Cardiac muscle cell (in vitro differentiated cells and primary cell): Measurements from ENCODE around the gene TMPRSS6. TPM values are rescaled to one million over a fixed set of nuclear protein-coding genes. Genes with fewer than 3 reads are reported as not detected.

ENCODE experiments used
- DNase-seq, 2 donors: peaks; one replicate each; pipeline versions ENCODE4 v3.0.0 to v3.0.0-alpha.2; 2010 to 2017; ENCODE audit warnings: low read depth in 1 of 2, low spot score in 1 of 2
- H3K27ac ChIP-seq: fragments of 200-600 bp; sonication (generic); 2 replicates; pipeline ENCODE4 v1.5.1; 2016
- H3K27me3 ChIP-seq: fragments of 200-600 bp; sonication (generic); 2 replicates; pipeline ENCODE4 v1.6.0; 2016; ENCODE audit warnings: control low read depth
- H3K36me3 ChIP-seq: fragments of 200-600 bp; sonication (generic); 2 replicates; pipeline ENCODE4 v1.5.1; 2016; ENCODE audit warnings: control low read depth
- H3K4me1 ChIP-seq: fragments of 200-600 bp; sonication (generic); 2 replicates; pipeline ENCODE4 v1.8.1; 2017; ENCODE audit warnings: low read depth, mild to moderate bottlenecking, mixed run types
- H3K4me3 ChIP-seq: fragments of 200-600 bp; sonication (generic); 2 replicates; pipeline ENCODE4 v1.5.1; 2016; ENCODE audit warnings: mild to moderate bottlenecking
- H3K9me3 ChIP-seq: fragments of 200-600 bp; sonication (generic); 2 replicates; pipeline ENCODE4 v1.5.1; 2017; ENCODE audit warnings: low read depth, mild to moderate bottlenecking, control low read depth
- polyA plus RNA-seq: library from polyadenylated mRNA; unstranded; fragments of >200 nt; fragmentation: Nextera tagmentation; extraction: Ambion mirVana; gene quantifications from 2 replicates; pipeline ENCODE4 v1.2.1, GENCODE V29; 2016
- total RNA-seq: library from RNA; depleted of rRNA; stranded (reverse); fragments of >200 nt; gene quantifications from 2 replicates; pipeline ENCODE4 v1.2.3, GENCODE V29; 2016
- TF ChIP-seq, protein P1 (sequence below): IDR thresholded peaks from 2 replicates; pipeline ENCODE4 v1.5.1; 2012; ENCODE audit warnings: low read depth, mild to moderate bottlenecking, low read length

Gene TMPRSS6
- total and polyA plus RNA-seq, 2 experiments from 2014 or later, result 0.11 TPM; not detected in 1

DNA sequence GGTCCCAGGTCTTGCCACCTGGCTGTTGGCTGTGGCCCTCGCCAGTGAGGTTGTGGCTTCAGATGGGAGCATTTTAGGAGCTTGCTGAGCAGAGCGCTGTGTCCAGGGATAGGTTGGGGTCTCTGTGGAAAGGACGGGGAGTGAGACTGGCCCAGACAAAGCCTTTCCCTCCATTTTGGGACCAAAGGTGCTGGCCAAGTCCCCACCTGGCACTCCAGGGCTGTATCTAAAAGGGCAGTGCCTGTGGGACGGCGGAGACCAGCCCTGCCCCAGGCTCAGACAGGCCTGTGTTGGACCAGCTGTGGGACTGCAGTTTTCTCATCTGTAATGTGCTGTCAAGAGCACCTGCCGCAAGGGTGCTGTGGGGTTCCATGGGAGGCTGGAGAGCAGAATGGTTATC, 62.9 kb downstream of the TMPRSS6 start:
- DNase-seq, result no peak
- H3K27me3 ChIP-seq, result no peaks in the 10 kb centered on the region
- no peaks in the 10 kb centered on the region for H3K4me1 ChIP-seq
- no peak overlapping the region for H3K4me3 ChIP-seq
- H3K36me3 ChIP-seq, result no peaks in the 10 kb centered on the region
- H3K27ac ChIP-seq, result no peak overlapping the region
- TF ChIP-seq, protein P1, sequence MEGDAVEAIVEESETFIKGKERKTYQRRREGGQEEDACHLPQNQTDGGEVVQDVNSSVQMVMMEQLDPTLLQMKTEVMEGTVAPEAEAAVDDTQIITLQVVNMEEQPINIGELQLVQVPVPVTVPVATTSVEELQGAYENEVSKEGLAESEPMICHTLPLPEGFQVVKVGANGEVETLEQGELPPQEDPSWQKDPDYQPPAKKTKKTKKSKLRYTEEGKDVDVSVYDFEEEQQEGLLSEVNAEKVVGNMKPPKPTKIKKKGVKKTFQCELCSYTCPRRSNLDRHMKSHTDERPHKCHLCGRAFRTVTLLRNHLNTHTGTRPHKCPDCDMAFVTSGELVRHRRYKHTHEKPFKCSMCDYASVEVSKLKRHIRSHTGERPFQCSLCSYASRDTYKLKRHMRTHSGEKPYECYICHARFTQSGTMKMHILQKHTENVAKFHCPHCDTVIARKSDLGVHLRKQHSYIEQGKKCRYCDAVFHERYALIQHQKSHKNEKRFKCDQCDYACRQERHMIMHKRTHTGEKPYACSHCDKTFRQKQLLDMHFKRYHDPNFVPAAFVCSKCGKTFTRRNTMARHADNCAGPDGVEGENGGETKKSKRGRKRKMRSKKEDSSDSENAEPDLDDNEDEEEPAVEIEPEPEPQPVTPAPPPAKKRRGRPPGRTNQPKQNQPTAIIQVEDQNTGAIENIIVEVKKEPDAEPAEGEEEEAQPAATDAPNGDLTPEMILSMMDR, result no peak
- H3K9me3 ChIP-seq, result no peaks in the 10 kb centered on the region

DNA sequence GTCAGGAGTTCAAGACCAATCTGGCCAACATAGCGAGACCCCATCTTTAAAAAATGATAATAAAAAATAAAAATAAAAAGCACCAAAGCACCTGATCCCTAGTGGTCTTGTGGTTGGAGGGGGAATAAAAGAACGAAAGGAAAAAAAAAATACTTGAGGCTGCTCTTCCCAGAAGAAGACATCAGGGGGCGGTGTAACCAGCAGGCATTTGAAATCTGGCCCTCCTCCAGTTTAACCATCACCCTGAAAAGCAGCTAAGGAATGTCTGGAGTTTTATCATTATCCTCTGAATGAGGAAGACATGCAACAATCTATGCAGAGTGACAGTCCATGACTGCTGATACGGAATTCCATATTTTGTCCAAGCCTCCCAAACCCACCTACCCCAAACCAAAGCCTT, 63.6 kb downstream of the TMPRSS6 start:
- Histone ChIP-seq H3K4me3 (no peak overlapping the region), H3K4me1 (no peaks in the 10 kb centered on the region), H3K27me3 (no peaks in the 10 kb centered on the region), H3K36me3 (no peaks in the 10 kb centered on the region), H3K9me3 (no peaks in the 10 kb centered on the region), H3K27ac (no peak overlapping the region)
- TF ChIP-seq, protein P1, result peak; percentile 79
- peak; percentile 25 to 72 for DNase-seq

DNA sequence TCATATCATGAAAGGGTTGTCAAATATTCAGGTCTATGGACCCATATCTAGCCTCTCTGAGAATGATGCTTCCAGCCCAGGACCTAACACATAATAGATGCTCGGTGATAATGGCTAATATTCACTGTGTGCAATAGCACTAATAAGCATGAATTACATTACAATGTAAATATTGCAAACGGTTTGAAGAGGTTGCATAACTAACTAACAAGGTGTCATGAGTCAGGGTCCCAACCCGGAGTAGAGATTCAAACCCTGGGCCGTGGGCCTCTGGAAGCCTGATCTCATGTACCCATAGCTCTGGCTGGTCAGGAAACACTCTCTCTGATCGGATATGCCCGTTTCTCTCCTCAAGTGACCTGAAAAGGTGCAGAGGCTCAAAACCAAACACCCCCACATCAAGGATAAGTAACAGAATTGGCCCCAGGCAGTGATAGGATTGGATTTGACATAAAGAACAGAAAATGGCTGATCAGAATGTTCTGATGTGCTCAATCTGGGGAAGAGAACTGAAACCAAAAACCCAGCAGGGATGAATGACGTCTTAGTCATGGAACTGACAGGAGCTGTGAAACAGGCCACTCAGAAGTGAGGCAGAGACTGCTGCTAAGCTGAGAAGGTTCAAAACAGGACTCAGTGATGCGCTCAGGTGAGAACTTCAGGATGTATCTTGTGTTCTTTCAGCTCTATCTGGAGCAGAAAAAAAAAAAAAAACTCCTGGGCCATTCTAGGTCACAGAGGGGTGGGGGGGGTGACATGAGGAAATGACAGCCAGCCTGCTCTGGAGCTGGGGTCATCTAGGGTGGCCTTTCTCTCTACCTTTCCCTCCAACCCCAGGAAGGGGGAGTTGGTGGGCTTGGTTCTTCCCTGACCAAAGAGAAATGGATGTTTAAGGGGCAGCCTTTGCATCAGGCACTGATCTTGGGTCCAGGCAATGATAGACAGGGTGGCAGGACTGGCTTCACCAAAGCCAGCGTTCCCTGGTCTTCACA, 64.6 kb downstream of the TMPRSS6 start:
- TF ChIP-seq, protein P1, result no peak
- Histone ChIP-seq H3K36me3 (no peaks in the 10 kb centered on the region), H3K4me1 (no peaks in the 10 kb centered on the region), H3K9me3 (no peaks in the 10 kb centered on the region), H3K27ac (no peak overlapping the region), H3K27me3 (no peaks in the 10 kb centered on the region), H3K4me3 (no peak overlapping the region)
- no peak for DNase-seq

DNA sequence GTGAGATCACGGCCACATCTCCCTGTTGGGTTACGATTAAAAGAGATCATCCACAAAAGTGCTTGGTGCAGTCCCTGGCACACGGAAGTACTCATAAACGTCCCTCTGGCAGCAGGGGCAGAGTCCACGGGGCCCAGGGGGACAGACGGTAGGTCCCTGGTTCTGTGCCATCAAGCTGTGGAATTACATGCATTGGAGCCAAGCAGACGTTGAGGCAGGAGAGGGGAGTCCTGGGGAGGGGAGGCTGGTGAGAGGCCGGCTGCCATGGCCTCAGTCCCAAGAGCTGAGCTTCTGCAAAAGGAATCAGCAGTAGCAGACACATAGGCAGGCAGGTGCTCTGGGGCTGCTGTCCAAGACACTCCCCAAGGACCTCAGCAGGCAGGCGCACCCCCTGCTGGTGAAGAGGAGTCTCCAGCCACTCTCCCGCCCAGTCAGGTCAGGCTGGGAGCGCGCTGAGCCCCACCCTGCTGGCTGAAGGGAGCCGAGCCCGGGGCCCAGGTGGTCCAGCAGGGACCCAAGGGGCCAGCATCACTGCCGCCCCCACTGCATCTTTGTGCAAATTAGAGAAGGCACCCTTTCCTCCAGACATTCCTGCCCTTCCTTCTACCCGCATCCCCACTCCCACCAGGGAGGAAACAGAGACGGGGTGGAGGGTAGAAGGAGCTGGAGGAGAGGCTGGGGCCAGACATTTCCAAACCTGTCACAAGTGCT, 65.5 kb downstream of the TMPRSS6 start:
- H3K9me3 ChIP-seq, result no peaks in the 10 kb centered on the region
- H3K4me1 ChIP-seq, result no peaks in the 10 kb centered on the region
- DNase-seq, result peak; percentile 66 to 71
- H3K27ac ChIP-seq, result no peak overlapping the region
- TF ChIP-seq, protein P1, result peak; percentile 64
- no peak overlapping the region for H3K4me3 ChIP-seq
- no peaks in the 10 kb centered on the region for H3K27me3 ChIP-seq
- no peaks in the 10 kb centered on the region for H3K36me3 ChIP-seq

DNA sequence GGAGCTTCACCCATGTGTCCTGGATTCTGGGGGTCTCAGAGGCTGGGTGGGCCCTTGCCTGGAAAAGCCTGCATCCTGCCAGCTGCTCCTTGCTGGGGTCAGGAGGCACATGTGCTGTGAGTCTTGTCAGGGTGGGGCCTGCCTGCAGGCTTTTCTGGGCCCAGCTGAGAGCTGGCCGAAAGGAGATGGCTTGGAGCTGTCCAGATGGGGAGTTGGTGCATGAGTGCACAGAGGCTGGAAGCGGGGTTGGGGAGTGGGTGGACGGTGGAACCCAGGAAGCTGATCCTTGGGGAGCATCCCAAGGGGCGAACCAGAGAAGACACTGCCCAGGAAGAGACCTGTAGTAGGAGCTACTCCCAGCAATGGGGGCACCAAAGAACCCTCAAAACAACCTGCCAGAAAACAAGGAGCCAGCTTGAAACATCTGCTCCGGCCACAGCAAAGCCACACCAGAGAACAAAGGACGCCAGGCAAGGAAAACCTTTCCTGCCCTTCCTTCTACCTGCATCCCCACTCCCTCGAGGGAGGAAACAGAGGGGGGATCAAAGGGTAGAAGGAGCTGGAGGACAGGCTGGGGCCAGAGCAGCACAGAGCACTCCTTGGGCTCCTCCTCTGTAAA, 66.2 kb downstream of the TMPRSS6 start:
- Histone ChIP-seq H3K9me3 (no peaks in the 10 kb centered on the region), H3K27me3 (no peaks in the 10 kb centered on the region), H3K36me3 (no peaks in the 10 kb centered on the region), H3K27ac (no peak overlapping the region), H3K4me1 (no peaks in the 10 kb centered on the region), H3K4me3 (no peak overlapping the region)
- TF ChIP-seq, protein P1, result no peak
- DNase-seq, result no peak
